Glutamatergic neuron (in vitro differentiated cells): Measurements from ENCODE around the gene PCED1B. TPM values are rescaled to one million over a fixed set of nuclear protein-coding genes. Genes with fewer than 3 reads are reported as not detected.

Source experiments
- DNase-seq: peaks from one replicate; pipeline ENCODE4 v3.0.0; 2022
- H3K27ac Mint-ChIP-seq: one replicate; pipeline ENCODE4 v1.8.0; 2020; ENCODE audit warnings: mild to moderate bottlenecking, mixed read lengths, inconsistent platforms; ENCODE audit not compliant: unreplicated experiment
- H3K27me3 Mint-ChIP-seq: one replicate; pipeline ENCODE4 v1.8.0; 2020; ENCODE audit warnings: mild to moderate bottlenecking, moderate library complexity, mixed read lengths, inconsistent platforms; ENCODE audit not compliant: unreplicated experiment
- H3K36me3 Mint-ChIP-seq: one replicate; pipeline ENCODE4 v1.8.0; 2020; ENCODE audit warnings: mild to moderate bottlenecking, mixed read lengths, inconsistent platforms; ENCODE audit not compliant: unreplicated experiment
- H3K4me1 Mint-ChIP-seq: one replicate; pipeline ENCODE4 v1.8.0; 2020; ENCODE audit warnings: mild to moderate bottlenecking, low read depth, mixed read lengths, inconsistent platforms; ENCODE audit not compliant: unreplicated experiment
- H3K4me3 Mint-ChIP-seq: one replicate; pipeline ENCODE4 v1.8.0; 2020; ENCODE audit warnings: mild to moderate bottlenecking, mixed read lengths, inconsistent platforms; ENCODE audit not compliant: unreplicated experiment
- H3K9me3 Mint-ChIP-seq: one replicate; pipeline ENCODE4 v1.8.0; 2020; ENCODE audit warnings: mild to moderate bottlenecking, moderate library complexity, mixed read lengths, inconsistent platforms; ENCODE audit not compliant: unreplicated experiment
- CTCF ChIP-seq: fragments of 200-600 bp; sonication (generic); IDR thresholded peaks from one replicate; pipeline ENCODE4 v1.5.0; 2021; ENCODE audit not compliant: partially characterized antibody, unreplicated experiment
- total RNA-seq: library from RNA; stranded (reverse); fragmentation: NEBNext Ultra II Directional; extraction: Animal tissue kit (Norgen Biotek cat#: 25700); gene quantifications from one replicate; pipeline ENCODE4 v1.2.1, GENCODE V29; 2021; ENCODE audit not compliant: unreplicated experiment

The PCED1B gene
- total RNA-seq, 1 donor from 2014 or later, result 0.27 TPM

- Mint-ChIP-seq H3K27ac (no peak overlapping the region), H3K9me3 (no peaks in the 10 kb centered on the region), H3K4me1 (no peaks in the 10 kb centered on the region), H3K36me3 (no peaks in the 10 kb centered on the region), H3K4me3 (no peak overlapping the region), H3K27me3 (peaks cover 6% of the 10 kb centered on the region)
- no peak for DNase-seq
- TF ChIP-seq CTCF, result no peak
Measured at GRCh38 chr12:47267571-47267970, 188.2 kb downstream of the PCED1B start.

- Mint-ChIP-seq H3K27me3 (peaks cover 6% of the 10 kb centered on the region), H3K27ac (no peak overlapping the region), H3K36me3 (no peaks in the 10 kb centered on the region), H3K9me3 (no peaks in the 10 kb centered on the region), H3K4me3 (no peak overlapping the region), H3K4me1 (no peaks in the 10 kb centered on the region)
- TF ChIP-seq CTCF, result no peak
- DNase-seq, result no peak
Measured at GRCh38 chr12:47268501-47269454, 189.4 kb downstream of the PCED1B start.

GRCh38 chr12:47269916-47270315 lies 190.5 kb downstream of the PCED1B start:
- no peak for TF ChIP-seq CTCF
- no peaks in the 10 kb centered on the region for H3K4me1 Mint-ChIP-seq
- H3K27me3 Mint-ChIP-seq, result peaks cover 6% of the 10 kb centered on the region
- no peaks in the 10 kb centered on the region for H3K9me3 Mint-ChIP-seq
- H3K27ac Mint-ChIP-seq, result no peak overlapping the region
- no peak overlapping the region for H3K4me3 Mint-ChIP-seq
- DNase-seq, result no peak
- H3K36me3 Mint-ChIP-seq, result no peaks in the 10 kb centered on the region

- no peak overlapping the region for H3K27ac Mint-ChIP-seq
- no peaks in the 10 kb centered on the region for H3K9me3 Mint-ChIP-seq
- H3K4me3 Mint-ChIP-seq, result no peak overlapping the region
- H3K36me3 Mint-ChIP-seq, result no peaks in the 10 kb centered on the region
- TF ChIP-seq CTCF, result no peak
- no peak for DNase-seq
- H3K4me1 Mint-ChIP-seq, result no peaks in the 10 kb centered on the region
- peaks cover 6% of the 10 kb centered on the region for H3K27me3 Mint-ChIP-seq
Measured at GRCh38 chr12:47270782-47271664, 191.6 kb downstream of the PCED1B start.
